HepG2 (cell line): ENCODE results near the gene NUP133. TPM values are rescaled to one million over a fixed set of nuclear protein-coding genes. Genes with fewer than 3 reads are reported as not detected.

Experiments used
- CSRNP2 ChIP-seq: sonication (generic); formaldehyde crosslinking; conservative IDR thresholded peaks from 2 replicates; pipeline ENCODE4 v1.8.0; 2022; ENCODE audit warnings: low read depth, missing genetic modification reagents
- EHMT2 ChIP-seq: fragments of 200-600 bp; sonication (generic); IDR thresholded peaks from 2 replicates; pipeline ENCODE4 v1.7.0; 2017; ENCODE audit warnings: antibody characterized with exemption, low read depth, low read length, borderline replicate concordance
- GMEB1 ChIP-seq: sonication (generic); formaldehyde crosslinking; IDR thresholded peaks from 2 replicates; pipeline ENCODE4 v1.5.1; 2020; ENCODE audit warnings: missing genetic modification reagents, mild to moderate bottlenecking, borderline replicate concordance
- HMGXB4 ChIP-seq, 2 experiments: sonication (generic) in 1 of 2; formaldehyde crosslinking in 1 of 2; IDR thresholded peaks; 2 replicates each; pipeline versions ENCODE4 v1.4.0 to v1.6.1; 2018 to 2020; ENCODE audit warnings: missing genetic modification reagents in 2 of 2, borderline replicate concordance in 1 of 2, low read depth in 1 of 2, mild to moderate bottlenecking in 1 of 2, missing biosample characterization in 1 of 2
- HNF4G ChIP-seq, 2 experiments: sonication (generic) in 1 of 2; formaldehyde crosslinking in 1 of 2; IDR thresholded peaks; 2 replicates each; pipeline versions ENCODE4 v1.4.0 to v1.6.1; 2011 to 2020; ENCODE audit warnings: borderline replicate concordance in 2 of 2, low read depth in 2 of 2, mild to moderate bottlenecking in 2 of 2, low read length in 1 of 2, missing genetic modification reagents in 1 of 2, moderate library complexity in 1 of 2
- IKZF5 ChIP-seq: IDR thresholded peaks from 2 replicates; pipeline ENCODE4 v1.6.1; 2018; ENCODE audit warnings: missing genetic modification reagents, mild to moderate bottlenecking, missing compliant biosample characterization
- ISL2 ChIP-seq: sonication (generic); formaldehyde crosslinking; IDR thresholded peaks from 2 replicates; pipeline ENCODE4 v1.5.0; 2020; ENCODE audit warnings: missing genetic modification reagents
- MZF1 ChIP-seq: sonication (generic); formaldehyde crosslinking; IDR thresholded peaks from 2 replicates; pipeline ENCODE4 v1.8.1; 2023; ENCODE audit warnings: mild to moderate bottlenecking, missing genetic modification reagents, borderline replicate concordance
- PAF1 ChIP-seq: IDR thresholded peaks from 2 replicates; pipeline ENCODE4 v1.6.1; 2016; ENCODE audit warnings: missing genetic modification reagents, missing compliant biosample characterization
- PPARG ChIP-seq: conservative IDR thresholded peaks from 2 replicates; pipeline ENCODE4 v1.6.1; 2016; ENCODE audit warnings: missing biosample characterization, missing genetic modification reagents
- RBM39 ChIP-seq: fragments of 200-400 bp; formaldehyde crosslinking; IDR thresholded peaks from one replicate; pipeline ENCODE4 v1.6.1; 2018; ENCODE audit warnings: antibody characterized with exemption, mild to moderate bottlenecking, low read depth, low read length; ENCODE audit not compliant: poor library complexity, severe bottlenecking
- STAT5B ChIP-seq: sonication (generic); formaldehyde crosslinking; IDR thresholded peaks from 2 replicates; pipeline ENCODE4 v1.4.0; 2020; ENCODE audit warnings: missing genetic modification reagents
- ZBTB7B ChIP-seq: sonication (generic); formaldehyde crosslinking; IDR thresholded peaks from 2 replicates; pipeline ENCODE4 v1.4.0; 2020; ENCODE audit warnings: missing genetic modification reagents
- ZNF292 ChIP-seq: sonication (generic); formaldehyde crosslinking; IDR thresholded peaks from 2 replicates; pipeline ENCODE4 v1.8.1; 2022; ENCODE audit warnings: mild to moderate bottlenecking, low read depth, missing genetic modification reagents, borderline replicate concordance
- ZNF710 ChIP-seq: sonication (generic); formaldehyde crosslinking; IDR thresholded peaks from 2 replicates; pipeline ENCODE4 v1.5.0; 2020; ENCODE audit warnings: mild to moderate bottlenecking, missing genetic modification reagents, borderline replicate concordance
- ZNF792 ChIP-seq: IDR thresholded peaks from 2 replicates; pipeline ENCODE4 v1.6.1; 2016
- polyA plus RNA-seq, 8 experiments: library from polyadenylated mRNA; depleted of rRNA in 3 of 8; stranded (reverse) in 7 of 8; unstranded in 1 of 8; fragments of >200 nt; fragmentation: Illumina TruSeq in 4 of 8; extraction: Trizol in 4 of 8; gene quantifications; 2 replicates each; pipeline versions ENCODE4 v1.2.1 to v1.2.3, GENCODE V29; 2011 to 2016; ENCODE audit warnings: low read depth in 4 of 8, missing spikeins in 1 of 8, mixed read lengths in 1 of 8; ENCODE audit not compliant: insufficient read depth in 1 of 8
- total RNA-seq, 5 experiments: library from RNA; depleted of rRNA; stranded (reverse); fragments of >200 nt; fragmentation: Illumina TruSeq; extraction: Trizol; gene quantifications; 2 replicates each; pipeline ENCODE4 v1.2.3, GENCODE V29; 2016; ENCODE audit warnings: low read depth in 1 of 5

Gene NUP133
- total and polyA plus RNA-seq, 2 of the 13 experiments (the other 11 are each of a cell fraction or from before 2014, with no cell fraction given), result 17.7 to 45.6 TPM

- TF ChIP-seq HNF4G (IDR thresholded peaks at IDR 0.05; ENCODE audit: borderline replicate concordance, low read depth, low read length) (no peak), HNF4G (CRISPR knock-in tag; IDR thresholded peaks at IDR 0.05; ENCODE audit: borderline replicate concordance, low read depth) (no peak), STAT5B (no peak), MZF1 (CRISPR knock-in tag) (no peak), PPARG (no peak; the same call in 1 of the 2 replicates), ZNF710 (CRISPR knock-in tag) (no peak), HMGXB4 (CRISPR knock-in tag; IDR thresholded peaks at IDR 0.05; ENCODE audit: borderline replicate concordance in 1 of 2, low read depth in 1 of 2) (peak in 1 of 2 experiments; percentile 44; a peak in 1 of 4 replicates), PAF1 (CRISPR knock-in tag) (no peak), CSRNP2 (CRISPR knock-in tag) (no peak), IKZF5 (CRISPR knock-in tag) (peak; percentile 64; the same call in 1 of the 2 replicates), ZNF792 (CRISPR knock-in tag) (peak; percentile 96; the same call in 1 of the 2 replicates), RBM39 (no peak), EHMT2 (no peak), ISL2 (CRISPR knock-in tag) (no peak), ZBTB7B (no peak), ZNF292 (CRISPR knock-in tag) (peak; percentile 39; the same call in 1 of the 2 replicates), GMEB1 (CRISPR knock-in tag) (no peak)
Observed at GRCh38 chr1:229509576-229509975, 1.4 kb upstream of the NUP133 start (continued).
